ENCODE data around the gene UHRF2. TPM values are rescaled to one million over a fixed set of nuclear protein-coding genes. Genes with fewer than 3 reads are reported as not detected.
A peak's percentile ranks its signal among the peaks of the same experiment; 100 is the strongest.

UHRF2 gene
- total RNA-seq, 1 donor from 2014 or later: 114 TPM

DNA sequence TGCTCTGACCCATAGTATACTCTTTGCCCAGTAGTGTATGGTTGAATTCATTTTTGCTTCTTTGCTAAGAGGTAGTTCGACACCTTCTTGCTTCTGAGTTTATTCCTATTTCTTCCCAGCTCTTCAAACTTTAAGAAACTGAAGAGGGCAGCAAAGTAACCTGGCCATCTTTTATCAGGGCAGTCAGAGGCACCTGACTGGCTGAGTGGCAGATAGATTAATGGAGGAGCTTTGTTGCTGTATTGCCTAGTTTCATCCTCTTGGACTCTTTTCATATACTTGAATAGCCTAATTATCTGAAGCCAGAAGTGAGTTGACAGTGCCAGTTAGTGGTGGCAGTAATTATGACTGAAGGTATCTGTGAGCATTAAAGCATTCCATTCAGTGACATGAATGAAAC lies 82.5 kb downstream of the UHRF2 start:
- ATAC-seq (ENCODE audit: low read depth): no peak
- Mint-ChIP-seq H3K36me3 (ENCODE audit: low read depth) (peaks cover 80% of the 10 kb centered on the region), H3K27me3 (no peaks in the 10 kb centered on the region), H3K4me3 (no peak overlapping the region), H3K27ac (no peak overlapping the region), H3K9me3 (no peaks in the 10 kb centered on the region), H3K4me1 (no peaks in the 10 kb centered on the region)
- POLR2A ChIA-PET: interaction anchor here (1.1 kb wide), 1 partner anchor 81 kb away, joined by 3 read pairs; no protein-coding TSS in a partner anchor
- intact Hi-C loops (cut with micrococcal nuclease): loop anchor here (2.0 to 10.0 kb wide), 2 partner anchors 141 to 169 kb away; no protein-coding TSS in a partner anchor
- CTCF ChIA-PET: interaction anchor here (1.0 to 1.3 kb wide), 2 partner anchors 141 to 172 kb away, joined by 3 read pairs; no protein-coding TSS in a partner anchor
- TF ChIP-seq, protein P1, sequence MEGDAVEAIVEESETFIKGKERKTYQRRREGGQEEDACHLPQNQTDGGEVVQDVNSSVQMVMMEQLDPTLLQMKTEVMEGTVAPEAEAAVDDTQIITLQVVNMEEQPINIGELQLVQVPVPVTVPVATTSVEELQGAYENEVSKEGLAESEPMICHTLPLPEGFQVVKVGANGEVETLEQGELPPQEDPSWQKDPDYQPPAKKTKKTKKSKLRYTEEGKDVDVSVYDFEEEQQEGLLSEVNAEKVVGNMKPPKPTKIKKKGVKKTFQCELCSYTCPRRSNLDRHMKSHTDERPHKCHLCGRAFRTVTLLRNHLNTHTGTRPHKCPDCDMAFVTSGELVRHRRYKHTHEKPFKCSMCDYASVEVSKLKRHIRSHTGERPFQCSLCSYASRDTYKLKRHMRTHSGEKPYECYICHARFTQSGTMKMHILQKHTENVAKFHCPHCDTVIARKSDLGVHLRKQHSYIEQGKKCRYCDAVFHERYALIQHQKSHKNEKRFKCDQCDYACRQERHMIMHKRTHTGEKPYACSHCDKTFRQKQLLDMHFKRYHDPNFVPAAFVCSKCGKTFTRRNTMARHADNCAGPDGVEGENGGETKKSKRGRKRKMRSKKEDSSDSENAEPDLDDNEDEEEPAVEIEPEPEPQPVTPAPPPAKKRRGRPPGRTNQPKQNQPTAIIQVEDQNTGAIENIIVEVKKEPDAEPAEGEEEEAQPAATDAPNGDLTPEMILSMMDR (IDR thresholded peaks at IDR 0.05): no peak
- DNase-seq: no peak

DNA sequence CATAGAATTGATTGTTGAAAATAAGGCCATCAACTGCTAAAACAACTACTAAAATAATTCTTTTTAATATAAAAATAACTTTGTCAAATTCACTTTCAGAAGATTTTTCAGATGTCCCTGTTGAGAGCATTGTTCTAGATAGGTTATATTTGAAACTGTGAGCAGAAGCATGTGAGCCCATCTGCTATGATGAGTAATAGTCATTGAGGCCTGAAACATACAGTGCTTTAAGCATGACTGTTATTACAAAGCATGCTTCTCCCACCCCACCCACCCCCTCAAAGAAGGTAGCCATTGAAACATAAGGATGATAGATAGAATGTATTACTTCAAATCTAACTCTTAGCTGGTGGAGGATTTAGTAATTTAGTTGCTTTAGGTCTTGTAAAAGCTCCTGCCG lies 86.0 kb downstream of the UHRF2 start:
- intact Hi-C loops (cut with micrococcal nuclease): loop anchor here (10.0 kb wide), 1 partner anchor 166 kb away; no protein-coding TSS in a partner anchor

GRCh38 chr9:6501526-6502210 lies 88.7 kb downstream of the UHRF2 start:
- DNase-seq: no peak
- H3K4me1 Mint-ChIP-seq: no peaks in the 10 kb centered on the region
- peak overlapping the region; percentile 8 for H3K27ac Mint-ChIP-seq
- H3K27me3 Mint-ChIP-seq: no peaks in the 10 kb centered on the region
- intact Hi-C loops (cut with micrococcal nuclease): loop anchor here (5.0 kb wide), 1 partner anchor 66 kb away; no protein-coding TSS in a partner anchor
- POLR2A ChIA-PET: interaction anchor here (0.6 kb wide), 1 partner anchor 248 kb away, joined by 3 read pairs; no protein-coding TSS in a partner anchor
- peaks cover 82% of the 10 kb centered on the region for H3K36me3 Mint-ChIP-seq (ENCODE audit: low read depth)
- no peak overlapping the region for H3K4me3 Mint-ChIP-seq
- H3K9me3 Mint-ChIP-seq: no peaks in the 10 kb centered on the region
- CTCF ChIA-PET: no interaction called here
- TF ChIP-seq, protein P1 (IDR thresholded peaks at IDR 0.05): no peak
- ATAC-seq (ENCODE audit: low read depth): no peak

More for the DNA sequence above, 86.0 kb downstream of the UHRF2 start:
- DNase-seq: no peak
- no peaks in the 10 kb centered on the region for H3K9me3 Mint-ChIP-seq
- no peaks in the 10 kb centered on the region for H3K27me3 Mint-ChIP-seq
- TF ChIP-seq, protein P1 (IDR thresholded peaks at IDR 0.05): no peak
- CTCF ChIA-PET: no interaction called here
- H3K4me1 Mint-ChIP-seq: no peaks in the 10 kb centered on the region
- H3K27ac Mint-ChIP-seq: no peak overlapping the region
- ATAC-seq (ENCODE audit: low read depth): peak; percentile 37
- POLR2A ChIA-PET: interaction anchor here (0.6 kb wide), 1 partner anchor 20 kb away, joined by 5 read pairs; no protein-coding TSS in a partner anchor
- H3K36me3 Mint-ChIP-seq (ENCODE audit: low read depth): peaks cover 79% of the 10 kb centered on the region
- H3K4me3 Mint-ChIP-seq: no peak overlapping the region

GRCh38 chr9:6502399-6502798 lies 89.4 kb downstream of the UHRF2 start:
- Mint-ChIP-seq H3K4me3 (no peak overlapping the region), H3K36me3 (ENCODE audit: low read depth) (peaks cover 79% of the 10 kb centered on the region), H3K9me3 (no peaks in the 10 kb centered on the region), H3K27ac (no peak overlapping the region), H3K4me1 (no peaks in the 10 kb centered on the region), H3K27me3 (no peaks in the 10 kb centered on the region)
- DNase-seq (no peak), ATAC-seq (ENCODE audit: low read depth) (no peak)
- CTCF ChIA-PET: no interaction called here
- TF ChIP-seq, protein P1 (IDR thresholded peaks at IDR 0.05): no peak
- POLR2A ChIA-PET: no interaction called here
- intact Hi-C loops (cut with micrococcal nuclease): loop anchor here (5.0 kb wide), 1 partner anchor 65 kb away; no protein-coding TSS in a partner anchor

- H3K36me3 Mint-ChIP-seq (ENCODE audit: low read depth): peaks cover 66% of the 10 kb centered on the region
- TF ChIP-seq, protein P1 (IDR thresholded peaks at IDR 0.05): no peak
- intact Hi-C loops (cut with micrococcal nuclease): no loop called here
- ATAC-seq (ENCODE audit: low read depth) (no peak), DNase-seq (no peak)
- CTCF ChIA-PET: no interaction called here
- H3K27me3 Mint-ChIP-seq: no peaks in the 10 kb centered on the region
- no peaks in the 10 kb centered on the region for H3K9me3 Mint-ChIP-seq
- H3K27ac Mint-ChIP-seq: no peak overlapping the region
- no peaks in the 10 kb centered on the region for H3K4me1 Mint-ChIP-seq
- no peak overlapping the region for H3K4me3 Mint-ChIP-seq
- POLR2A ChIA-PET: no interaction called here
Observed at GRCh38 chr9:6506571-6506970, 93.6 kb downstream of the UHRF2 start.
